ENCODE data around the gene PAAF1.

DNA sequence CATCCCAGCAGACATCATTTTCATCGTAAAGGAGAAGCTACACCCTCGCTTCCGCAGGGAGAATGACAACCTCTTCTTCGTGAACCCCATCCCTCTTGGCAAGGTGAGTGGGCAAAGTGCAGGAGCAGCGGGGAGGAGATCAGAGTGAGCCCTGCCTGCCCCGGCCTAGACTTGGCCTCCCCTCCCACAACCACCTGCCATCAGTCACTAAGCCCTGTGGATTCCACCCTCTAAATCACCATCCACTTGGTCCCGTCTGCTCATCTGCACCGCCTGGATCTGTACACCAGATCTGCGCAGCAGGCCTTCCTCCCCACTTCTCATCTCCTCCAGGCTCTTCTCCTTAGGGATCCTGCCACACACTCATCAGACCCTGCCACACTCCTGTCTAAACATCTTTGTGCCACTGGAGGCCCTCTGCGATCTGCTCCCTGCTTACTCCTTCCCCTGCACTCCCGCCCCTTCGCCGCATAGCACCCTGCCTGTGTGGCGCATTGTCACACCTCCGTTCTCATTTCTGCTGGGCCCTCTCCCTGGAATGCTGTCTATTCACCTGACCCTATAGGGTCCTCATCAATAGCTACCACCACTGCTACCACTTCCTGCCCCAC, 91.7 kb downstream of the PAAF1 start:
- no peak for TF ChIP-seq POLR2A (IDR thresholded peaks at IDR 0.05)
- TF ChIP-seq, protein P1, sequence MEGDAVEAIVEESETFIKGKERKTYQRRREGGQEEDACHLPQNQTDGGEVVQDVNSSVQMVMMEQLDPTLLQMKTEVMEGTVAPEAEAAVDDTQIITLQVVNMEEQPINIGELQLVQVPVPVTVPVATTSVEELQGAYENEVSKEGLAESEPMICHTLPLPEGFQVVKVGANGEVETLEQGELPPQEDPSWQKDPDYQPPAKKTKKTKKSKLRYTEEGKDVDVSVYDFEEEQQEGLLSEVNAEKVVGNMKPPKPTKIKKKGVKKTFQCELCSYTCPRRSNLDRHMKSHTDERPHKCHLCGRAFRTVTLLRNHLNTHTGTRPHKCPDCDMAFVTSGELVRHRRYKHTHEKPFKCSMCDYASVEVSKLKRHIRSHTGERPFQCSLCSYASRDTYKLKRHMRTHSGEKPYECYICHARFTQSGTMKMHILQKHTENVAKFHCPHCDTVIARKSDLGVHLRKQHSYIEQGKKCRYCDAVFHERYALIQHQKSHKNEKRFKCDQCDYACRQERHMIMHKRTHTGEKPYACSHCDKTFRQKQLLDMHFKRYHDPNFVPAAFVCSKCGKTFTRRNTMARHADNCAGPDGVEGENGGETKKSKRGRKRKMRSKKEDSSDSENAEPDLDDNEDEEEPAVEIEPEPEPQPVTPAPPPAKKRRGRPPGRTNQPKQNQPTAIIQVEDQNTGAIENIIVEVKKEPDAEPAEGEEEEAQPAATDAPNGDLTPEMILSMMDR (IDR thresholded peaks at IDR 0.05) = no peak
